HCT116 (cell line): ENCODE results near the gene ORAI1. TPM values are rescaled to one million over a fixed set of nuclear protein-coding genes. Genes with fewer than 3 reads are reported as not detected.

Experiments used
- ATAC-seq: fragments of 200-7000 bp; cut with Tn5 transposase; 2 replicates; pipeline ENCODE4 v1.9.1; 2020; ENCODE audit warnings: mild to moderate bottlenecking, moderate library complexity
- BruUV-seq: library from RNA; stranded (reverse); fragments of 400-500 nt; replicated peaks from 2 replicates; lab custom pipeline; 2021; lab: Mats Ljungman, UMichigan
- CTCF ChIA-PET: fragments of 300-600 bp; sonication (Branson Sonifier 250); formaldehyde crosslinking; loops from one replicate; lab custom pipeline; 2021; ENCODE audit warnings: antibody characterized with exemption; lab: Charles Lee
- POLR2A ChIA-PET: fragments of 300-600, 350-600 bp; sonication (Branson Sonifier 250); formaldehyde crosslinking; loops from one replicate; lab custom pipeline; 2021; ENCODE audit warnings: antibody characterized with exemption; lab: Charles Lee
- RAD21 ChIA-PET, 2 experiments: fragments of 300-600 bp; sonication (Branson Sonifier 250); formaldehyde crosslinking; loops; one replicate each; lab custom pipeline; 2023; ENCODE audit warnings: low total read pairs in 2 of 2; ENCODE audit not compliant: uncharacterized antibody in 2 of 2, unreplicated experiment in 2 of 2, low non-redundant PET in 1 of 2; lab: Charles Lee
- DNase-seq: peaks from one replicate; pipeline ENCODE4 v3.0.0-alpha.2; 2010; ENCODE audit warnings: low read depth, low spot score
- H2AFZ ChIP-seq: fragments of 200-600 bp; shearing (Covaris generic), sonication (generic); 2 replicates; pipeline ENCODE4 v1.6.1; 2017; ENCODE audit warnings: low read depth, mixed run types, mixed read lengths, antibody characterized with exemption, low read length; ENCODE audit not compliant: poor library complexity, severe bottlenecking
- H3K27ac ChIP-seq: 2 replicates; pipeline ENCODE4 v1.5.1; 2012; ENCODE audit warnings: low read depth, low read length
- H3K27me3 ChIP-seq: fragments of 200-600 bp; sonication (generic); 2 replicates; pipeline ENCODE4 v1.6.1; 2016; ENCODE audit warnings: mixed run types, low read length, mixed read lengths; ENCODE audit not compliant: insufficient read depth
- H3K36me3 ChIP-seq, 2 experiments: fragments of 200-500 bp in 1 of 2; fragments of 200-600 bp in 1 of 2; sonication (Bioruptor generic) in 1 of 2; sonication (generic) in 1 of 2; 2 replicates each; pipeline versions ENCODE4 v1.5.1 to v1.6.1; 2014 to 2016; ENCODE audit warnings: low read length in 2 of 2, inconsistent platforms in 1 of 2, mixed read lengths in 1 of 2, mixed run types in 1 of 2; ENCODE audit not compliant: insufficient read depth in 2 of 2, control insufficient read depth in 1 of 2
- H3K4me1 ChIP-seq, 2 experiments: fragments of 200-600 bp in 1 of 2; sonication (generic) in 1 of 2; 2 replicates each; pipeline versions ENCODE4 v1.5.1 to v1.6.1; 2012 to 2017; ENCODE audit warnings: low read length in 2 of 2, inconsistent platforms in 1 of 2, mild to moderate bottlenecking in 1 of 2, mixed read lengths in 1 of 2, mixed run types in 1 of 2, moderate library complexity in 1 of 2; ENCODE audit not compliant: insufficient read depth in 2 of 2, control insufficient read depth in 1 of 2
- H3K4me2 ChIP-seq: fragments of 200-600 bp; sonication (generic); 2 replicates; pipeline ENCODE4 v1.6.1; 2017; ENCODE audit warnings: mixed run types, low read length, mixed read lengths
- H3K4me3 ChIP-seq, 2 experiments: fragments of 200-600 bp in 1 of 2; sonication (generic) in 1 of 2; replicated peaks in 1 of 2; 2 replicates each; pipeline ENCODE4 v1.5.1; 2011 to 2016; ENCODE audit warnings: low read length in 2 of 2, control low read depth in 1 of 2, low read depth in 1 of 2, mild to moderate bottlenecking in 1 of 2, mixed read lengths in 1 of 2, mixed run types in 1 of 2
- H3K79me2 ChIP-seq: fragments of 200-600 bp; sonication (generic); 2 replicates; pipeline ENCODE4 v1.6.1; 2017; ENCODE audit warnings: mild to moderate bottlenecking, mixed run types, low read length, moderate library complexity, mixed read lengths; ENCODE audit not compliant: insufficient read depth
- H3K9ac ChIP-seq: fragments of 200-600 bp; sonication (generic); 2 replicates; pipeline ENCODE4 v1.6.1; 2016; ENCODE audit warnings: low read length, mixed read lengths
- H3K9me2 ChIP-seq: fragments of 200-600 bp; sonication (generic), shearing (Covaris generic); 2 replicates; pipeline ENCODE4 v1.6.1; 2017; ENCODE audit warnings: mixed run types, mild to moderate bottlenecking, moderate library complexity; ENCODE audit not compliant: insufficient read depth
- H3K9me3 ChIP-seq, 2 experiments: fragments of 200-500 bp in 1 of 2; fragments of 200-600 bp in 1 of 2; sonication (Bioruptor generic) in 1 of 2; sonication (generic) in 1 of 2; 2 replicates each; pipeline ENCODE4 v1.6.1; 2014 to 2017; ENCODE audit warnings: low read length in 2 of 2, mixed read lengths in 2 of 2, inconsistent platforms in 1 of 2, low read depth in 1 of 2, mild to moderate bottlenecking in 1 of 2, mixed run types in 1 of 2, moderate library complexity in 1 of 2; ENCODE audit not compliant: control insufficient read depth in 1 of 2, insufficient read depth in 1 of 2
- H4K20me1 ChIP-seq: fragments of 200-600 bp; sonication (generic), shearing (Covaris generic); 2 replicates; pipeline ENCODE4 v1.6.1; 2017; ENCODE audit warnings: mixed run types, mild to moderate bottlenecking, moderate library complexity; ENCODE audit not compliant: insufficient read depth
- ATF3 ChIP-seq: IDR thresholded peaks from 2 replicates; pipeline ENCODE4 v1.6.1; 2012
- CBX3 ChIP-seq: IDR thresholded peaks from 2 replicates; pipeline ENCODE4 v1.6.1; 2012; ENCODE audit warnings: low read depth
- CTCF ChIP-seq, 3 experiments: fragments of 200-600 bp in 1 of 3; sonication (generic) in 1 of 3; IDR thresholded peaks in 2 of 3; conservative IDR thresholded peaks in 1 of 3; 2 replicates each; pipeline ENCODE4 v1.5.1; 2012 to 2017; ENCODE audit warnings: low read depth in 2 of 3, low read length in 2 of 3, antibody characterized with exemption in 1 of 3, borderline replicate concordance in 1 of 3, control low read depth in 1 of 3, mild to moderate bottlenecking in 1 of 3, mixed read lengths in 1 of 3, mixed run types in 1 of 3, moderate library complexity in 1 of 3; ENCODE audit not compliant: insufficient read depth in 1 of 3
- TCF7L2 ChIP-seq: IDR thresholded peaks from 2 replicates; pipeline ENCODE4 v1.7.0; 2011; ENCODE audit warnings: borderline replicate concordance, inconsistent platforms; ENCODE audit not compliant: insufficient read depth, insufficient read length; ENCODE audit errors: extremely low read depth
- ZBTB33 ChIP-seq: IDR thresholded peaks from 2 replicates; pipeline ENCODE4 v1.6.1; 2011; ENCODE audit warnings: mild to moderate bottlenecking, low read length, moderate library complexity; ENCODE audit not compliant: insufficient replicate concordance; ENCODE audit errors: extremely low read depth
- intact Hi-C: fragments of 100-400 bp; cut with micrococcal nuclease; formaldehyde crosslinking; loops from 2 replicates; pipeline ENCODE4 v1.10.0; 2022
- total RNA-seq: library from RNA; stranded (reverse); gene quantifications from one replicate; pipeline ENCODE4 v1.2.1, GENCODE V29; 2021; ENCODE audit not compliant: unreplicated experiment

Gene ORAI1
- total RNA-seq, 1 experiment from 2014 or later: 20.2 TPM

GRCh38 chr12:121638298-121639202 is 12.2 kb downstream of the ORAI1 start:
- H3K4me3 ChIP-seq: no peak overlapping the region
- POLR2A ChIA-PET: interaction anchor here (1.3 kb wide), 1 partner anchor 9 kb away, joined by 4 read pairs; no protein-coding TSS in a partner anchor
- H3K9me2 ChIP-seq: no peaks in the 10 kb centered on the region
- CTCF ChIA-PET: no interaction called here
- H3K36me3 ChIP-seq: 0 out of 4 replicates have a peak, but pooled peaks cover 0 to 4% of the 10 kb centered on the region in 2 experiments
- no peaks in the 10 kb centered on the region for H4K20me1 ChIP-seq
- no peaks in the 10 kb centered on the region for H3K27me3 ChIP-seq
- H3K9me3 ChIP-seq: no peaks in the 10 kb centered on the region
- intact Hi-C loops: no loop called here
- ATAC-seq (no peak), DNase-seq (no peak)
- TF ChIP-seq ATF3 (no peak), CTCF (IDR thresholded peaks at IDR 0.05 in 2 of 3, conservative IDR thresholded peaks at IDR 0.05 in 1 of 3; ENCODE audit: borderline replicate concordance in 1 of 3, insufficient read depth in 1 of 3, low read depth in 2 of 3, low read length in 2 of 3) (no peak), CBX3 (no peak), TCF7L2 (no peak), ZBTB33 (no peak)
- TF ChIP-seq, all 23 proteins: peak for 0
- Histone ChIP-seq H3K9ac (no peak overlapping the region), H3K4me1 (no peaks in the 10 kb centered on the region), H3K4me2 (no peak overlapping the region), H3K27ac (no peak overlapping the region), H2AFZ (no peak overlapping the region), H3K79me2 (peaks cover 13% of the 10 kb centered on the region; the same call in 1 of the 2 replicates)
- RAD21 ChIA-PET: no interaction called here
- no TSS peak for BruUV-seq
